GM10266 (cell line): ENCODE results near the gene KLK2.

Experiments
- DNase-seq: peaks from one replicate; pipeline ENCODE4 v3.0.0; 2012; ENCODE audit errors: extremely low spot score
- TF ChIP-seq, protein P1 (sequence below): IDR thresholded peaks from 2 replicates; pipeline ENCODE4 v1.5.1; 2012; ENCODE audit warnings: mild to moderate bottlenecking, low read depth; ENCODE audit not compliant: control insufficient read depth, insufficient read depth; ENCODE audit errors: missing control alignments

The KLK2 gene

DNA sequence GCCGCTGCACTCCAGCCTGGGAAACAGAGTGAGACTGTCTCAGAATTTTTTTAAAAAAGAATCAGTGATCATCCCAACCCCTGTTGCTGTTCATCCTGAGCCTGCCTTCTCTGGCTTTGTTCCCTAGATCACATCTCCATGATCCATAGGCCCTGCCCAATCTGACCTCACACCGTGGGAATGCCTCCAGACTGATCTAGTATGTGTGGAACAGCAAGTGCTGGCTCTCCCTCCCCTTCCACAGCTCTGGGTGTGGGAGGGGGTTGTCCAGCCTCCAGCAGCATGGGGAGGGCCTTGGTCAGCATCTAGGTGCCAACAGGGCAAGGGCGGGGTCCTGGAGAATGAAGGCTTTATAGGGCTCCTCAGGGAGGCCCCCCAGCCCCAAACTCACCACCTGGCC is at the start of gene KLK2:
Gene KLK2 (plus strand): TSS at position 384 of the 400 bp plus-strand sequence. CDS start 35 bp downstream, outside the sequence.
- DNase-seq = no peak
- TF ChIP-seq, protein P1, sequence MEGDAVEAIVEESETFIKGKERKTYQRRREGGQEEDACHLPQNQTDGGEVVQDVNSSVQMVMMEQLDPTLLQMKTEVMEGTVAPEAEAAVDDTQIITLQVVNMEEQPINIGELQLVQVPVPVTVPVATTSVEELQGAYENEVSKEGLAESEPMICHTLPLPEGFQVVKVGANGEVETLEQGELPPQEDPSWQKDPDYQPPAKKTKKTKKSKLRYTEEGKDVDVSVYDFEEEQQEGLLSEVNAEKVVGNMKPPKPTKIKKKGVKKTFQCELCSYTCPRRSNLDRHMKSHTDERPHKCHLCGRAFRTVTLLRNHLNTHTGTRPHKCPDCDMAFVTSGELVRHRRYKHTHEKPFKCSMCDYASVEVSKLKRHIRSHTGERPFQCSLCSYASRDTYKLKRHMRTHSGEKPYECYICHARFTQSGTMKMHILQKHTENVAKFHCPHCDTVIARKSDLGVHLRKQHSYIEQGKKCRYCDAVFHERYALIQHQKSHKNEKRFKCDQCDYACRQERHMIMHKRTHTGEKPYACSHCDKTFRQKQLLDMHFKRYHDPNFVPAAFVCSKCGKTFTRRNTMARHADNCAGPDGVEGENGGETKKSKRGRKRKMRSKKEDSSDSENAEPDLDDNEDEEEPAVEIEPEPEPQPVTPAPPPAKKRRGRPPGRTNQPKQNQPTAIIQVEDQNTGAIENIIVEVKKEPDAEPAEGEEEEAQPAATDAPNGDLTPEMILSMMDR = no peak

DNA sequence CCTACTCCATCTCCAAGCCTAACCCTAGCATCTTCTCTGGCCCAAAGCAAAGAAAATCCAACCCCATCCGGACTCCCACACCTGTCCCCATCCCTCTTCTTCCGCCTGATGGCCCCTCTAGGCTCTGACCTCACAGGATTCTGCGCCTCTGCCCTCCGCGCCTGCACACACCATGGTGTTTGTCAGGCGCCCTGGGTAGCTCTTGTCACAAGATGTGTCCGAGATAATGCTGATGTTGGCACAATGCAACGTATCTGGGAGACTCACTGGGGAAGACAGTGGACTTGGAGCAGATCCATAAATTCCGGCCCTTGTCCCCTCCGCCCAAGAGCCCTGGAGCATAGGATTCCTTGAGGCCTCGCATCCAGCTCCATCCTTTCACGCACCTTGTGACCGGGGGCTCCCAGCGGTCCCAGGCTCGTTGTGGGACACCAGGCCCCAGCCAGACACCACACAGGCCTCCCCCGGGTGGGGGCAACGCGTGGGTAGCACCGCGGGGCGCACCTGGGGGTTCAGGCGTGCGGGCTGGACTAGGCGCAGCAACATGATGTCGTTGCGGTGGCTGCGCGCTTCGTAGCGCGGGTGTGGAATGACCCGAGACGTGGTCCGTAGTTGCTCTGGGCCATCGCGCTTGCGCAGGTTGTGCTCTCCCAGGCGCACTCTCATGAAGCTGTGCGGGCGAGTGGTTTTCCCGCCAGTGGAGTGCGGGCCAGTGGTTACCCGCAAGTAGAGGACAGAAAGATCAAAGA is 46.6 kb upstream of the KLK2 start:
- TF ChIP-seq, protein P1 = no peak
- DNase-seq = no peak

DNA sequence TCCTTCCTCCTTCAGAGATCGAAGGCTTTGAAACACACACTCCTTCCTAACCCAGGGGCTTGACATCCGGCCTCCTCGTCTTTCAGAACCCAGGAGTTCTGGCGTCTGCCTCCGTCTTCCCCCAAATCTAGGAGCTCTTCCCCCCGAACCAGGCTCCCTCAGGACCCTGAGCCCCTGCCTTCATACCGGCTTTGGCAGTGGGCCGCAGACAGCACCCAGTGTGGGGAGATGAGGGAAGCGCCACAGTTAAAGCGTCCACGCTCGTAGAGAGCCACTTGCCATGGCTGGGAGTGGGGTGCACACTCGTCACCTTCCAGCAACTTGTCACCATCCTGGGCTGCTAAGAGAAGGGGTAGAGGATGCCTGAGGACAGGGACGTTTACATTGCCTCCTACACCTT is 45.8 kb upstream of the KLK2 start:
- DNase-seq = no peak
- TF ChIP-seq, protein P1 = no peak

DNA sequence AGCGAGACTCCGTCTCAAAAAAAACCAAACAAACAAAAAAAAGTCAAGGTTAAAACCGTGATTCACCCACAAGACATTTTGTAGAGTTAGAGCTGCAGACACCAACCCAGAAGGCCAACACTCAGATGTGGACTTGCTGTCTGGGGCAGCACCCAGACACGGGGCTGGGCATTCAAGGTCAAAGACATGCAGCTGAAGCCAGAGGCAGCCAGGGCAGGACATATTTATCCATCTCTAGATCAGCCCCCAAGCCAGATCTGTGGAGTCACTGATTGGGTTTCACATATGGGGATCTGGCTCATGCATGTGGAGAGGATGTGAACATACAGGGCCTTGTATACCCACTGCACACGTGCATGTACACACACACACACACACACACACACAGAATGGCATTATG is 43.4 kb upstream of the KLK2 start:
- no peak for DNase-seq
- TF ChIP-seq, protein P1 = no peak

DNA sequence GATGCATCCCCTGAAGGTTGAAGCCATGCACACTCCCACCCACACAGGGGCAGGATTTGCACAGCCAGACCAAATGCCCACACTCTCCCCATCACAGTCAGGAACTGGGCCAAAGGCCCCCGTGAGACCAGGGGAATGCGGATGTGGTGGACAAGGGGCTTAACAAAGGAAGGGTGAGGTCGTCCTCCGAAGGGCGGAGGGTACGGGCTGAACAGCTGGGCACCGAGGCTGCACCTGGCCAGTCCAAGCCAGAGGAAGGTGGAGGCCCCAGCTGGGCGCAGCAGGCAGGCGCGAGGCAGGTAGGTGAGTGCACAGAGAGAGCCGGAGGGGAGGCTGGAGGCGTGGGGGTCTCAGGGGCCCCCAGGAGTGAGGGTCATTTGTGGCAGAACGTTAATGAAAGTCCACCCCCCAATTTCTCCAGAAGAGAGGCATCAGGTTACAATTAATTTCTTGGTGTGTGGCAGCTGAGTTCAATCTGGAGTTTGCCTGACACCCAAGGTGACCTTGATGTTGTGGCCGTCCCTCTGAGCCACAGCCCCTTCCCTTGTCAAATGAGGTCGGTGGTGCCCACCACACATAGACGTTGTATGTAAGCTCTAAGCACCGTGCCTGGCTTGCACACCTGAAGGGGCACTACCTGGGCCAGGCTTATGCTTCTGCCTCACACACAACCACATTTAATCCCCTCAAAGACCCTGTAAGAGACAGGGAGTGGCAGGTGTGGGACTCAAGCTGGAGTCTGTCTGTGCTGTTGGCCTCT is 42.8 kb upstream of the KLK2 start:
- no peak for DNase-seq
- TF ChIP-seq, protein P1 = no peak

DNA sequence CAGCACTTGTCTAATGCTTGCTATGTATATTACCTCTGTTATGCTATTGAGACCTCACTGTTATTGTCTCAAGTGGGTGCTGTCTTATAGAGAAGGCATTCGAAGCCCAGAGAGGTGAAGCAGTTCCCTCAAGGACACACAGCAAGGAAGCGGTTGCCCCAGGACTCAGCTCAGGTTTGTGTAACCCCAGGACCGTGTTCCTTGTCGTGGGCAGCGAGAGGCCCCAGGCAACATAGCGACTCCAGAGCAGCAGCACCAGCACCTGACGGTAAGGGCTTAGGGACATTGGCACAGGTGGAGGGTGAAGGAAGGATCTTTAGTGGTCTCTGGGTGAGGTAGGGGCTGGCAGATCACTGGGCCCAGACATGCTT is 42.2 kb upstream of the KLK2 start:
- DNase-seq = no peak

More for the DNA sequence above, 42.2 kb upstream of the KLK2 start:
- TF ChIP-seq, protein P1 = no peak
